ENCODE measurements around the gene TCOF1. TPM values are rescaled to one million over a fixed set of nuclear protein-coding genes. Genes with fewer than 3 reads are reported as not detected.

TCOF1 gene
- total RNA-seq, 4 donors from 2014 or later, result 27.4 to 46.0 (median 36.3) TPM

DNA sequence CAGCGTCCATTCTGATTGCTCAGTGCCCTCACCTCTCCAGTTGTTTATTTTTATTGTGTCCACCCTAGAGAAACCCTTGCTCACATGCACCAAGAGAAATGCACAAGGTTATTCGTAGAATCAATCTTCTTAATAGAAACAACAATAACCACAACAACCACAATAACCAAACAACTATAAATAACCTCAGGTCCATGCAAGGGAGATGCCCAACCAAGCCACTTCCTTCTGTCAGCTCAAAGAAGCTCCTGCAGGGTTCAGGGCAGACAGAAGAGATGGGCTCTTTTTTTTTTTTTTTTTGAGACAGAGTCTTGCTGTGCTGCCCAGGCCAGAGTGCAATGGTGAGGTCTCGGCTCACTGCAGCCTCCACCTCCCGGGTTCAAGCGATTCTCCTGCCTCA is 14.9 kb upstream of the TCOF1 start:
- Histone ChIP-seq H3K27ac (replicated peaks in 1 of 4) (no peak overlapping the region), H3K4me3 (no peak overlapping the region), H3K36me3 (no peaks in the 10 kb centered on the region), H3K27me3 (no peaks in the 10 kb centered on the region), H3K9me3 (no peaks in the 10 kb centered on the region), H3K4me1 (no peaks in the 10 kb centered on the region)
- TF ChIP-seq EP300 (IDR thresholded peaks at IDR 0.05), result no peak
- TF ChIP-seq POLR2AphosphoS5 (IDR thresholded peaks at IDR 0.05), result no peak
- TF ChIP-seq POLR2A (IDR thresholded peaks at IDR 0.05; ENCODE audit: low read depth), result no peak
- TF ChIP-seq CTCF (IDR thresholded peaks at IDR 0.05), result no peak
- intact Hi-C loops (cut with DNase I), result no loop called here
- DNase-seq (ENCODE audit: extremely low spot score), result no peak
- WGBS, result 89% methylated on average over 5 of the region's 5 CpGs

DNA sequence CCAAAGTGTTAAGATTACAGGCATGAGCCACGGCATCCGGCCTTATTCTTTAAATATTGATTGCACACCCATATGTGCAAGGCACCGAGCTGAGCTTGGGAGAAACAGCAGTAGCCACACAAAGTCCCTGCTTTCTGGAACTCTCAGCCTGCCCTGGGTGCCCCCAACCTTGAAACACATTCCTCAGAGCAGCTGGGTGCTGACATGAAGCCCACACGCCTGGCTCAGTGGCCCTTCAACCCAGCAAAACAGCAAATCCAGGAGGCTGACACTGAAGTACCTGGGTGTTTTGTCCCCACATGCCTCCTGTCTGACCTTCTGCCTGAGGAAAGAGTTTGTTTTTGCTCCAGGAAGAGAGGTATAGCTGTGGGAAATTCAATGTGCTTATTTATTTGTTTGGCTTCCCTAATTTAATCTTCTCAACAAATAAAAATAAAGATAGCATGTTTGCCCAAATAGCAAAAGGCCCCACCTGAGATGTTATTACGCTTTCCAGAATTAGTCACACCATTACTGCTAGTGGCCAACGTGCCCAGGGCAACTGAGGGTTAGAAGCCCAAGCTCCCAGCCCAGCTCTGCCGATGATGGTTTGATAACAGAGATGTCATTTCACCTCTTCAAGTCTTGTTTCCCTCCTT is 13.4 kb upstream of the TCOF1 start:
- TF ChIP-seq POLR2AphosphoS5 (IDR thresholded peaks at IDR 0.05), result no peak
- TF ChIP-seq EP300 (IDR thresholded peaks at IDR 0.05), result no peak
- TF ChIP-seq POLR2A (IDR thresholded peaks at IDR 0.05; ENCODE audit: low read depth), result no peak
- Histone ChIP-seq H3K4me1 (no peaks in the 10 kb centered on the region), H3K4me3 (no peak overlapping the region), H3K36me3 (no peaks in the 10 kb centered on the region), H3K27me3 (no peaks in the 10 kb centered on the region), H3K27ac (replicated peaks in 1 of 4) (no peak overlapping the region), H3K9me3 (no peaks in the 10 kb centered on the region)
- no peak for DNase-seq (ENCODE audit: extremely low spot score)
- intact Hi-C loops (cut with DNase I), result no loop called here
- WGBS, result 87% methylated on average over 7 of the region's 7 CpGs

DNA sequence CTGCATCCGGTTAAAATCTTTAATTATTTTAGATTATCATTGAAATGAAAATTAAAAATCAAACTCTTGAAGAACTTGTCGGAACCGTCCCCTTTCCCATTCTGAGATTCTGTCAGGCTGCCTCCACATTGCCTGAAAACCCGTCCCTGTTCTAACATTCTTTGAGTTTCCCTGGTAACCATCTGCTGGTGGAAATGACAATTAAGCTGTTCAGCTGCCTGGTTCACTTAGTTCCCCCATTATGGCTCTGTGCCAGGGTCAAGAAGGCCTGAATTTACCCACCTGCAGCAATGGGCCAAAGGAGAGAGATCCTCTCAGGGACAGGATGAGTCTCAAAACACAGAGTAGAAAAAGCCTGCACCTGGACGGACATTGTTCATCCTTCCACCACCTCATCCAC is 11.8 kb upstream of the TCOF1 start:
- no peak for TF ChIP-seq CTCF (IDR thresholded peaks at IDR 0.05)
- no peak overlapping the region for H3K27ac ChIP-seq (replicated peaks in 1 of 4)
- H3K27me3 ChIP-seq, result no peaks in the 10 kb centered on the region
- peaks cover 0 to 8% (median 4%) of the 10 kb centered on the region in 4 donors for H3K4me1 ChIP-seq
- 87% methylated on average over 5 of the region's 5 CpGs for WGBS
- intact Hi-C loops (cut with DNase I), result loop anchor here (5.0 kb wide), 1 partner anchor 128 kb away; no protein-coding TSS in a partner anchor
- H3K9me3 ChIP-seq, result no peaks in the 10 kb centered on the region
- H3K36me3 ChIP-seq, result no peaks in the 10 kb centered on the region
- no peak overlapping the region for H3K4me3 ChIP-seq
- DNase-seq (ENCODE audit: extremely low spot score), result no peak

- TF ChIP-seq CTCF (IDR thresholded peaks at IDR 0.05) (no peak), POLR2A (IDR thresholded peaks at IDR 0.05; ENCODE audit: low read depth) (no peak), EP300 (IDR thresholded peaks at IDR 0.05) (no peak), POLR2AphosphoS5 (IDR thresholded peaks at IDR 0.05) (no peak)
- 89% methylated on average over 6 of the region's 6 CpGs for WGBS
- H3K36me3 ChIP-seq, result no peaks in the 10 kb centered on the region
- intact Hi-C loops (cut with DNase I), result loop anchor here (5.0 kb wide), 1 partner anchor 129 kb away; no protein-coding TSS in a partner anchor
- no peaks in the 10 kb centered on the region for H3K9me3 ChIP-seq
- no peaks in the 10 kb centered on the region for H3K27me3 ChIP-seq
- H3K4me3 ChIP-seq, result no peak overlapping the region
- peaks cover 0 to 14% (median 10%) of the 10 kb centered on the region in 4 donors for H3K4me1 ChIP-seq
- no peak overlapping the region for H3K27ac ChIP-seq (replicated peaks in 1 of 4)
- DNase-seq (ENCODE audit: extremely low spot score), result no peak
Observed at GRCh38 chr5:150346592-150346991, 10.9 kb upstream of the TCOF1 start.

DNA sequence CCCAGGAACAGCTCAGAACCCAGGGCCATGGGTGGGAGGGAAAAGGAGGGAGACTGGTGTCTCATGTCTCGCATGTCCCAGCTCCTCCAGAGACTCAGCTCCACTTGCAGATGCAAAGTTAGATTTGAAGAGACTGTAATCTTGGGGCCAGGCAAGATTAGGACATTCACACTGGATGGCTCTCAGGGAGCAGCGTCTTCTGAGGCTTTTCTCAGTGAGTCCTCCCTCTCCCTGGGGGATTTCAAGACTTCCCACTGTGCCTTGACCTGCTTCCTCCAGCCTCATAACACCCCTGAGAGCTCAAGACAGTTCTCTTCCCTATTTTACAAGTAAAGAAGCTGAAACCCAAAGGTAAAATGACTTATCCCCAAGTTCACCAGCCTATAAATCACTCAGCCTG is 10.5 kb upstream of the TCOF1 start:
- 82% methylated on average over 2 of the region's 2 CpGs for WGBS
- Histone ChIP-seq H3K27ac (replicated peaks in 1 of 4) (no peak overlapping the region), H3K36me3 (no peaks in the 10 kb centered on the region), H3K4me3 (no peak overlapping the region), H3K27me3 (no peaks in the 10 kb centered on the region), H3K9me3 (no peaks in the 10 kb centered on the region), H3K4me1 (peaks cover 0 to 14% (median 10%) of the 10 kb centered on the region in 4 donors)
- intact Hi-C loops (cut with DNase I), result loop anchor here (5.0 kb wide), 1 partner anchor 130 kb away; no protein-coding TSS in a partner anchor
- TF ChIP-seq POLR2A (IDR thresholded peaks at IDR 0.05; ENCODE audit: low read depth), result no peak
- TF ChIP-seq EP300 (IDR thresholded peaks at IDR 0.05), result no peak
- no peak for DNase-seq (ENCODE audit: extremely low spot score)

GRCh38 chr5:150347451-150347850 is 10.0 kb upstream of the TCOF1 start:
- Histone ChIP-seq H3K9me3 (no peaks in the 10 kb centered on the region), H3K4me3 (no peak overlapping the region), H3K27me3 (no peaks in the 10 kb centered on the region), H3K4me1 (peaks cover 0 to 14% (median 10%) of the 10 kb centered on the region in 4 donors), H3K36me3 (no peaks in the 10 kb centered on the region), H3K27ac (replicated peaks in 1 of 4) (no peak overlapping the region)
- TF ChIP-seq CTCF (IDR thresholded peaks at IDR 0.05) (no peak), POLR2A (IDR thresholded peaks at IDR 0.05; ENCODE audit: low read depth) (no peak), POLR2AphosphoS5 (IDR thresholded peaks at IDR 0.05) (no peak), EP300 (IDR thresholded peaks at IDR 0.05) (no peak)
- no peak for DNase-seq (ENCODE audit: extremely low spot score)
- intact Hi-C loops (cut with DNase I), result loop anchor here (5.0 kb wide), 1 partner anchor 130 kb away; no protein-coding TSS in a partner anchor
- WGBS, result 79% methylated on average over 9 of the region's 9 CpGs

Data from esophagus muscularis mucosa (tissue), 4 donors.